ENCODE results near the gene GFY. TPM values are rescaled to one million over a fixed set of nuclear protein-coding genes. Genes with fewer than 3 reads are reported as not detected.
A peak's percentile ranks its signal among the peaks of the same experiment; 100 is the strongest.
"Not testable (repeated sequence)": the region's sequence is repeated elsewhere in the genome, so short reads cannot be mapped to it uniquely, and the experiment has no call there.

GFY gene
- total RNA-seq, 4 donors from 2014 or later = not detected

GRCh38 chr19:49453757-49454240, 28.6 kb downstream of the GFY start:
- Histone ChIP-seq H3K9me3 (no peaks in the 10 kb centered on the region), H3K36me3 (peaks cover 0 to 32% (median 5%) of the 10 kb centered on the region in 3 donors), H3K27me3 (no peaks in the 10 kb centered on the region), H3K4me1 (peaks cover 10 to 74% (median 20%) of the 10 kb centered on the region in 3 donors), H3K27ac (peak overlapping the region; percentile 96 to 99 (median 98)), H3K4me3 (peak overlapping the region; percentile 46 to 94 (median 78))
- no peak for DNase-seq
- WGBS, 2 donors = 29 to 38% methylated on average over 7 to 10 of the region's 10 CpGs
- intact Hi-C loops (cut with DNase I) = no loop called here
- no peak for TF ChIP-seq CTCF (IDR thresholded peaks at IDR 0.05)
- TF ChIP-seq POLR2A (IDR thresholded peaks at IDR 0.05) = no peak

- 63 to 69% methylated on average over 5 of the region's 5 CpGs for WGBS, 2 donors
- no peak for TF ChIP-seq POLR2A (IDR thresholded peaks at IDR 0.05)
- no peak for TF ChIP-seq CTCF (IDR thresholded peaks at IDR 0.05)
- Histone ChIP-seq H3K9me3 (no peaks in the 10 kb centered on the region), H3K27me3 (no peaks in the 10 kb centered on the region), H3K27ac (peak overlapping the region; percentile 31 to 97 (median 64)), H3K36me3 (peaks cover 0 to 38% (median 9%) of the 10 kb centered on the region in 3 donors), H3K4me1 (peaks cover 5 to 60% (median 17%) of the 10 kb centered on the region in 3 donors), H3K4me3 (no peak overlapping the region)
- DNase-seq = no peak
- intact Hi-C loops (cut with DNase I) = no loop called here
These were observed 30.6 kb downstream of the GFY start for GRCh38 chr19:49455773-49456172.

- 65 to 90% methylated on average over 5 of the region's 5 CpGs for WGBS, 2 donors
These were observed 31.1 kb downstream of the GFY start for GRCh38 chr19:49456326-49456725.

GRCh38 chr19:49458567-49458903, 33.3 kb downstream of the GFY start:
- Histone ChIP-seq H3K4me1 (peaks cover 4 to 43% (median 16%) of the 10 kb centered on the region in 3 donors), H3K9me3 (no peaks in the 10 kb centered on the region), H3K4me3 (no peak overlapping the region), H3K27me3 (no peaks in the 10 kb centered on the region), H3K36me3 (peaks cover 0 to 57% (median 9%) of the 10 kb centered on the region in 3 donors), H3K27ac (peak overlapping the region; percentile 28 to 83 (median 78))
- intact Hi-C loops (cut with DNase I) = no loop called here
- DNase-seq = no peak
- 81 to 89% methylated on average over 3 to 5 of the region's 5 CpGs for WGBS, 2 donors
- TF ChIP-seq CTCF (IDR thresholded peaks at IDR 0.05) = no peak
- no peak for TF ChIP-seq POLR2A (IDR thresholded peaks at IDR 0.05)

More at GRCh38 chr19:49456326-49456725, 31.1 kb downstream of the GFY start:
- H3K36me3 ChIP-seq = peaks cover 0 to 44% (median 9%) of the 10 kb centered on the region in 3 donors
- H3K4me1 ChIP-seq = peaks cover 4 to 54% (median 16%) of the 10 kb centered on the region in 3 donors
- H3K9me3 ChIP-seq = no peaks in the 10 kb centered on the region
- DNase-seq = no peak
- H3K4me3 ChIP-seq = no peak overlapping the region
- intact Hi-C loops (cut with DNase I) = no loop called here
- peak overlapping the region; percentile 31 to 83 (median 78) for H3K27ac ChIP-seq
- H3K27me3 ChIP-seq = no peaks in the 10 kb centered on the region
- TF ChIP-seq POLR2A (IDR thresholded peaks at IDR 0.05) (no peak), CTCF (IDR thresholded peaks at IDR 0.05) (no peak)

GRCh38 chr19:49459388-49459787, 34.2 kb downstream of the GFY start:
- intact Hi-C loops (cut with DNase I) = no loop called here
- Histone ChIP-seq H3K27me3 (no peaks in the 10 kb centered on the region), H3K4me1 (peaks cover 1 to 34% (median 10%) of the 10 kb centered on the region in 3 donors), H3K27ac (peak overlapping the region in 1 of 4 donors; percentile 80), H3K9me3 (no peaks in the 10 kb centered on the region), H3K4me3 (no peak overlapping the region), H3K36me3 (peaks cover 0 to 65% (median 9%) of the 10 kb centered on the region in 3 donors)
- DNase-seq = no peak
- 91 to 95% methylated on average over 3 to 10 of the region's 12 CpGs for WGBS, 2 donors
- no peak for TF ChIP-seq CTCF (IDR thresholded peaks at IDR 0.05)
- TF ChIP-seq POLR2A (IDR thresholded peaks at IDR 0.05) = no peak

GRCh38 chr19:49461130-49461529, 35.9 kb downstream of the GFY start:
- intact Hi-C loops (cut with DNase I); H3K9me3 ChIP-seq; DNase-seq; H3K27me3 ChIP-seq; H3K4me3 ChIP-seq; H3K27ac ChIP-seq: not testable (repeated sequence)
- peaks cover 0 to 83% (median 9%) of the 10 kb centered on the region in 3 donors for H3K36me3 ChIP-seq
- WGBS, 2 donors = no CpG with 5 or more reads among the region's 1 CpG
- H3K4me1 ChIP-seq = peaks cover 0 to 24% (median 8%) of the 10 kb centered on the region in 3 donors
